K562 treated with DMSO at 1 percent for 12 hours (cell line): ENCODE data around the gene ARHGAP12. TPM values are rescaled to one million over a fixed set of nuclear protein-coding genes. Genes with fewer than 3 reads are reported as not detected.

Experiments
- total RNA-seq: library from RNA; unstranded; fragments of 300-600 nt; gene quantifications from 2 replicates; pipeline ENCODE4 v1.2.3, GENCODE V29; 2022; ENCODE audit not compliant: insufficient read depth

The ARHGAP12 gene
- total RNA-seq, result 2.4 and 11.1 TPM in 2 replicates

GRCh38 chr10:31928549-31929260 lies at the start of gene ARHGAP12:
TSS of gene ARHGAP12 (minus strand) at chr10:31928831. CDS start at chr10:31908855, 19,976 bp downstream.

Other genes starting within 250 kb of the ARHGAP12 start
- gene KIF5B, start 127.6 kb upstream of the ARHGAP12 start, total RNA-seq, result 25.3 and 75.3 TPM in 2 replicates